AG04450 (cell line): ENCODE data around the gene HTR6. TPM values are rescaled to one million over a fixed set of nuclear protein-coding genes. Genes with fewer than 3 reads are reported as not detected.

ENCODE experiments used
- CTCF ChIA-PET: fragments of 300-600, 350-600 bp; formaldehyde crosslinking; extraction: SDS; loops from one replicate; lab custom pipeline; 2022; ENCODE audit warnings: antibody characterized with exemption, inconsistent platforms; lab: Charles Lee
- POLR2A ChIA-PET: fragments of 350-600 bp; formaldehyde crosslinking; extraction: SDS; loops from one replicate; lab custom pipeline; 2021; ENCODE audit warnings: antibody characterized with exemption, inconsistent platforms; lab: Yijun Ruan, JAX
- DNase-seq: peaks from one replicate; pipeline ENCODE4 v3.0.0-alpha.2; 2011; ENCODE audit warnings: low read depth, low spot score
- H3K27ac ChIP-seq: one replicate; pipeline ENCODE4 v1.5.1; 2012; ENCODE audit warnings: low read depth, low read length, control low read depth
- H3K27me3 ChIP-seq: one replicate; pipeline ENCODE4 v1.6.0; 2012; ENCODE audit warnings: low read length; ENCODE audit not compliant: control insufficient read depth, insufficient read depth
- H3K4me3 ChIP-seq: 2 replicates; pipeline ENCODE4 v1.5.1; 2011; ENCODE audit warnings: mild to moderate bottlenecking, low read depth, low read length, control low read depth
- H3K9me3 ChIP-seq: 2 replicates; pipeline ENCODE4 v1.5.1; 2012; ENCODE audit warnings: low read length; ENCODE audit not compliant: control insufficient read depth, insufficient read depth
- polyA plus RNA-seq: library from polyadenylated mRNA; depleted of rRNA; stranded (reverse); fragments of >200 nt; gene quantifications from 2 replicates; pipeline ENCODE4 v1.2.3, GENCODE V29; 2011
- TF ChIP-seq, protein P1 (sequence below): IDR thresholded peaks from 2 replicates; pipeline ENCODE4 v1.5.1; 2011; ENCODE audit warnings: low read depth, low read length, control low read depth, inconsistent platforms

Gene HTR6
- polyA plus RNA-seq, 1 experiment = not detected

DNA sequence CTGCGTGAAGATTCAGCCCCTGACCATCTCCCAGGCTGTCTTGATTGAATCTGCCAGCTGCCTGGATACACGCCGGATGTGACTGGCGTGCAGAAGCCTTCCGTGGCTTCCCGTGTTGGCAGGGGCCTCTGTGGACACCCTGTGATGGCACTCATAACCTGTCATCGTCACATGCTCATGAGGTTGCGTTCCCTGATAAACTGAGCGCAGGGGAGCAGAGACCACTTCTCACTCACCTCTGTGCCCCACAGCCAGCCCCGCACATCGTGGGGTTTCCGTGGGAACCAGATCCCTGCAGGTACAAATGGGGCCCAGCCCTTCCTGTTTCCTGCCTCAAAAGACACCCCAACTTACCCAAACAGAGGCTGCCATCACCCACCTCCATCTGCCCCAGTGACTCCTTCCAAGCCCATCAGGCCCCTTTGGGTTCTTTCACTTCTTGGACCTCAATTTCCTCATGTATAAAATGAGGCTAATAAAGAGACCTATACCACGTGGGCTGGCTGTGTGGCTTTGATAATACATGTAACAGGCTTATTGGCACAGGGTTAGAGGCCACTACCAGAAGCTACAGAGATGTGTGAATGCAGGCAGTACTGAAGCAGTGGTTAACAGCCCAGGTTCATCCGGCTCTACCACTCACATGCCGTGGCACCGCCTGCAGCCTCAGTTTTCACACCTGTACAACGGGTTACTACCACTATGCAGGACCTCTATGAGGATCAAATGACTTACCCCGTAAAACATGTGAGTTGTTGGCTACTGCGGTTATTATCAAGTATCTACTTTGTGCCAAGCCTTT lies 23.6 kb downstream of the HTR6 start:
- H3K27ac ChIP-seq = no peak overlapping the region
- CTCF ChIA-PET = interaction anchor here (4.2 kb wide), 1 partner anchor 16 kb away, joined by 20 read pairs; no protein-coding TSS in a partner anchor
- TF ChIP-seq, protein P1, sequence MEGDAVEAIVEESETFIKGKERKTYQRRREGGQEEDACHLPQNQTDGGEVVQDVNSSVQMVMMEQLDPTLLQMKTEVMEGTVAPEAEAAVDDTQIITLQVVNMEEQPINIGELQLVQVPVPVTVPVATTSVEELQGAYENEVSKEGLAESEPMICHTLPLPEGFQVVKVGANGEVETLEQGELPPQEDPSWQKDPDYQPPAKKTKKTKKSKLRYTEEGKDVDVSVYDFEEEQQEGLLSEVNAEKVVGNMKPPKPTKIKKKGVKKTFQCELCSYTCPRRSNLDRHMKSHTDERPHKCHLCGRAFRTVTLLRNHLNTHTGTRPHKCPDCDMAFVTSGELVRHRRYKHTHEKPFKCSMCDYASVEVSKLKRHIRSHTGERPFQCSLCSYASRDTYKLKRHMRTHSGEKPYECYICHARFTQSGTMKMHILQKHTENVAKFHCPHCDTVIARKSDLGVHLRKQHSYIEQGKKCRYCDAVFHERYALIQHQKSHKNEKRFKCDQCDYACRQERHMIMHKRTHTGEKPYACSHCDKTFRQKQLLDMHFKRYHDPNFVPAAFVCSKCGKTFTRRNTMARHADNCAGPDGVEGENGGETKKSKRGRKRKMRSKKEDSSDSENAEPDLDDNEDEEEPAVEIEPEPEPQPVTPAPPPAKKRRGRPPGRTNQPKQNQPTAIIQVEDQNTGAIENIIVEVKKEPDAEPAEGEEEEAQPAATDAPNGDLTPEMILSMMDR = no peak
- no peak for DNase-seq
- POLR2A ChIA-PET = no interaction called here
- no peaks in the 10 kb centered on the region for H3K27me3 ChIP-seq
- H3K4me3 ChIP-seq = no peak overlapping the region
- H3K9me3 ChIP-seq = peaks cover 13% of the 10 kb centered on the region

DNA sequence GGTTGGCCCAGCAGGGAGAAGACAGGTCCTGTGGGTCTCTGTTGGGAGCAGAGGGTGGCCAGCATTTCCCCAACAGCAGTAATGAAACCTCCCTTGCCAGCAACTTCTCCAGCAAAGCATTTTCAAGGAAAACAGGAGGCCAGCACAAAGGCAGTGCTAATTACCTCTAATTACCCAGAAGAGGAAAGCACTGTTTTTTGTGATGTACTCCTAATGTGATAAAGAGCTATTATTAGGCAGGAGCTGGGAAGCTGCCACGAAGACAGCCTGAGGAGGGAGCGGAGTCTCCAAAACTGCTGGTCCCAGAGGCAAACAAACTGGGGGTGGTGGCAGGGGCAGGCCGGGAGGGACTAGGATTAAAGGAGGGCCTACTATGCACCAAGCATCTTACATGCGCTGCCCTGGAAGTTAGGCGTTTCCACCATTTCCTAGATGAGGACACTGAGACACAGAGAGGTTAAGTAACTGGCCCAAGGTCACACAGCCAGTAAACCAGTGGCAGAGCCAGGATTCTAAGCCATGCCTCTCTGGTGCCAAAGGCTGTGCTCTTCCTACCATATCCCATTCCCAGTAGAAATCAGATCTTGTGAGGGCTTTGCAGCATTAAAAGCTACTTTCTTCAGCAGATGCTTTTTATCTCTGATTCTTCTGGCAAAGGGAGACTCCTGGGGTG lies 24.5 kb downstream of the HTR6 start:
- DNase-seq = no peak
- H3K9me3 ChIP-seq = peaks cover 13% of the 10 kb centered on the region
- ChIA-PET CTCF (interaction anchor here (0.9 to 4.2 kb wide), 2 partner anchors 15 to 27 kb away, joined by 3 to 20 read pairs; no protein-coding TSS in a partner anchor), POLR2A (no interaction called here)
- H3K27ac ChIP-seq = no peak overlapping the region
- H3K27me3 ChIP-seq = no peaks in the 10 kb centered on the region
- no peak overlapping the region for H3K4me3 ChIP-seq
- TF ChIP-seq, protein P1 = no peak

DNA sequence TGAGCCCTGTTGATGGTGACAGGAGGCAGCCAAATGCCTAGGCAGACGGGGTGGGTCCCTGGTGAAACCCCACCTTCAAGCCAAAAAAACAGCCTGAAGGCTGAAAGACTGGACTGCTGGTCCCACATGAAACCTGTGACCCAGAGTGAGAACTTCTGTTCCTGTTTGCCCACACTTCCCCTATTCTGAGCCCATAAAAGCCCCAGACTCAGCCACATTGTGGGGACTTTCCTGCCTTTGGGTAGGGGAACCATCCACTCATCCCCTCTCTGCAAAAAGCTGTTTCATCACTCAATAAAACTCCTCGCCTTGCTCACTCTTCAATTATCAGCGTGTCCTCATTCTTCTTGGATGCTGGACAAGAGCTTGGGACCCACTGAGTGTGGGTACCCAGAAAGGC lies 25.2 kb downstream of the HTR6 start:
- ChIA-PET POLR2A (no interaction called here), CTCF (interaction anchor here (0.9 to 4.2 kb wide), 3 partner anchors 15 to 28 kb away, joined by 3 to 20 read pairs (median 6); no protein-coding TSS in a partner anchor)
- H3K4me3 ChIP-seq = no peak overlapping the region
- no peaks in the 10 kb centered on the region for H3K27me3 ChIP-seq
- H3K9me3 ChIP-seq = peaks cover 10% of the 10 kb centered on the region
- TF ChIP-seq, protein P1 = no peak
- DNase-seq = no peak
- H3K27ac ChIP-seq = no peak overlapping the region

DNA sequence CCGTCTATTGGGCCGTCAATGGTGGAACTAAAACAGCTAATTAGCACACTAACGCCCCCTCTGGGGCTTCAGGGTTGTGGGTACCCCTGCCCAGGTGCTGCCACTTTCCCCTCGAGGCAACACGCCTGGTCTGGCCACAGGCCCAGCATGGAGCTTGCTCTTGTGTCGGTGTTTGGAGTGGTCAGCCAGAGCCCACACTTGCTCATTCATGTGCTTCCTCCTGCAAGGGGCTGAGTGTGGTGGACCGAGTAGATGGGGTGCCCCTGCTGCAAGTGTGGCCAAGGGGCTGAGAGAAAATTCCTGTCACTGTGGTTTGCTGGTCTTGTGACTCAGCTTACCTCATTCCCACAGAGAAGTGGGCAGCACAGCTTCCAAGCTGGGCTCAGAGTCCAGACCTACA lies 25.7 kb downstream of the HTR6 start:
- ChIA-PET CTCF (interaction anchor here (1.8 to 4.2 kb wide), 2 partner anchors 14 to 25 kb away, joined by 6 to 20 read pairs; no protein-coding TSS in a partner anchor), POLR2A (no interaction called here)
- H3K4me3 ChIP-seq = no peak overlapping the region
- H3K27me3 ChIP-seq = no peaks in the 10 kb centered on the region
- H3K9me3 ChIP-seq = peaks cover 8% of the 10 kb centered on the region
- no peak for DNase-seq
- TF ChIP-seq, protein P1 = no peak
- no peak overlapping the region for H3K27ac ChIP-seq
